ENCODE data around the gene ZNF513. TPM values are rescaled to one million over a fixed set of nuclear protein-coding genes. Genes with fewer than 3 reads are reported as not detected.

Gene ZNF513
- total RNA-seq, 1 experiment from 2014 or later = 12.8 TPM

DNA sequence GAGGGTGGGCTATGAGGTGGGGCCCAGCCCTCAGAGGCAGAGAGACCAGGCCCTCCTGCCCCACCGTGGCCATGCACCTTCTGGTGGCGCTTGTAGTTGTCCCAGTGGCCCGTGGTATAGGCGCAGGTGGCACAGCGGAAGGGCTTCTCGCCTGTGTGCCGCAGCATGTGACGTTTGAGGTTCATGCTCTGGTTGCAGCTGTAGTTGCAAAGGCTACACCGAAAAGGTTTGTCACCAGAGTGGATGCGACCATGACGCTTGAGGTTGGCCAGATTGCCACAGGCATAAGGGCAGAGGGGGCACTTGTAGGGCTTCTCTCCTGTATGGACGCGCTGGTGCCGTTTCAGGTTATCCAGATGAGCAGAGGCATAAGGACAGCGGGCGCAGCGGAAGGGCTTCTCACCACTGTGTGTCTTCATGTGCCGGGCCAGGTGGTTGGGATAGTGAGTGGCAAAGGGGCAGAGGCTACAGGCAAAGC lies 2.9 kb downstream of the ZNF513 start:
- TF ChIP-seq POLR2AphosphoS5 (IDR thresholded peaks at IDR 0.05; ENCODE audit: low read depth, low read length) (peak; percentile 51; the same call in 1 of the 2 replicates), SP1 (IDR thresholded peaks at IDR 0.05; ENCODE audit: low read depth) (no peak), POLR2A (IDR thresholded peaks at IDR 0.05; ENCODE audit: borderline replicate concordance, extremely low read depth, insufficient read depth, insufficient read length) (peak; percentile 32)
- intact Hi-C loops (cut with micrococcal nuclease) = no loop called here

DNA sequence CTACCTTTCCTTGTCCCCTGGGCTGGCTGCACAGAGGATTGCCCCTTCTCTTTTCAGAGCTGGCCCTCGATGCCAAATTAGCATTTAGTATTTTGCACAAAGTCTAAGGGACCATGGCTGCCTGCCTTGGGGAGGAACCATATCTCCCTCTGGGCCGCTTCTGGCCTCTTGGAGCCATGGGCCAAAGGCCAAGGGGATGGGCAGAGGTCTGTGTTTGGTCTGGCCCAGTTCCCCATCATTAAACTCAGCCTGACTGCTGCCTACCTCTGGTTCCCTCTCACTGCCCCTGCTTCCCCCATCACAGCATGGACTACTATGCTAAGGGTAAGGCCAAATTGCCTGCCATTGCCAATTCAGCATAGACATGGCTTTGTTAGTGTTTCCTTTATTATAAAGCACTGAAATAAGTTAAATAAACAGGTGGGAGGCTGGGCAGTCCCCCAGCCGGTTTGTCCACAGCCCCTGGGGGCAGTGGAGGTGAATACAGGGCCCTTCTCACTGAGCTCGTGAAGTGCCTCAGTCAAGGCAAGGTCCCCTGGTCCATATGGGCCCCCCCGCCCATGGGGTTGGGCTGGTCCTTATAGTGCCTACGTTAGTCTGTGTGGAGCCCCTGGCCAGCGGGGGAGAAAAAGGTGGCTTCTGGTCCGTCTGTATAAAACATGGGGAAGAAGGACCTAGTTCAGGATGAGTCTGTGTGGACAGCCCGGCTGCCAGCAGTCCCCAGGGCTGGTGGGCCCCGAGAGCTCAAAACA lies 3.5 kb downstream of the ZNF513 start:
- no peak for TF ChIP-seq ZFX (IDR thresholded peaks at IDR 0.05)
- TF ChIP-seq TCF7L2 (IDR thresholded peaks at IDR 0.05; ENCODE audit: borderline replicate concordance, extremely low read depth, insufficient read depth, insufficient read length) = no peak
- no peak for TF ChIP-seq ZNF274 (IDR thresholded peaks at IDR 0.05; ENCODE audit: low read depth, low read length)
- TF ChIP-seq MAX (IDR thresholded peaks at IDR 0.05) = no peak
- no peak for TF ChIP-seq JUND (IDR thresholded peaks at IDR 0.05)
- Histone ChIP-seq H3K4me2 (ENCODE audit: low read length) (no peak overlapping the region), H3K4me3 (replicated peaks in 1 of 2; ENCODE audit: low read depth in 1 of 2, low read length in 2 of 2) (no peak overlapping the region), H3K9ac (ENCODE audit: low read length) (no peak overlapping the region), H3K79me2 (ENCODE audit: insufficient read depth, low read length) (peaks cover 29% of the 10 kb centered on the region), H3K9me3 (ENCODE audit: control insufficient read depth in 1 of 2, insufficient read depth in 1 of 2, low read depth in 1 of 2, low read length in 2 of 2) (no peaks in the 10 kb centered on the region), H3K36me3 (ENCODE audit: control insufficient read depth in 1 of 2, insufficient read depth in 2 of 2, low read length in 2 of 2) (peaks cover 24 to 55% of the 10 kb centered on the region in 2 experiments; a peak in 3 of 4 replicates), H3K27me3 (ENCODE audit: insufficient read depth, low read length) (no peaks in the 10 kb centered on the region), H3K27ac (ENCODE audit: low read depth, low read length) (peak overlapping the region; percentile 2; the same call in 1 of the 2 replicates), H3K4me1 (ENCODE audit: control insufficient read depth in 1 of 2, insufficient read depth in 2 of 2, low read length in 2 of 2) (peaks cover 6 to 36% of the 10 kb centered on the region in 2 experiments; a peak in 3 of 4 replicates), H3K9me2 (ENCODE audit: insufficient read depth) (no peaks in the 10 kb centered on the region), H4K20me1 (ENCODE audit: insufficient read depth) (no peaks in the 10 kb centered on the region), H2AFZ (ENCODE audit: low read depth, low read length, poor library complexity, severe bottlenecking) (no peak overlapping the region)
- ChIA-PET RAD21 (ENCODE audit: low non-redundant PET in 1 of 2, low total read pairs in 2 of 2, uncharacterized antibody in 2 of 2, unreplicated experiment in 2 of 2) (interaction anchor here in 1 of 2 experiments (0.6 kb wide), 1 partner anchor 9 kb away, joined by 3 read pairs; no protein-coding TSS in a partner anchor), CTCF (no interaction called here), POLR2A (no interaction called here)
- no TSS peak for BruUV-seq (replicated peaks)
- ATAC-seq = no peak
- DNase-seq (ENCODE audit: low read depth, low spot score) = no peak
- intact Hi-C loops (cut with micrococcal nuclease) = no loop called here

More for the DNA sequence above, 2.9 kb downstream of the ZNF513 start:
- Histone ChIP-seq H3K27me3 (ENCODE audit: insufficient read depth, low read length) (no peaks in the 10 kb centered on the region), H4K20me1 (ENCODE audit: insufficient read depth) (no peaks in the 10 kb centered on the region), H3K4me2 (ENCODE audit: low read length) (no peak overlapping the region), H3K4me3 (replicated peaks in 1 of 2; ENCODE audit: low read depth in 1 of 2, low read length in 2 of 2) (no peak overlapping the region), H3K9ac (ENCODE audit: low read length) (no peak overlapping the region), H3K79me2 (ENCODE audit: insufficient read depth, low read length) (peaks cover 23% of the 10 kb centered on the region), H3K27ac (ENCODE audit: low read depth, low read length) (peak overlapping the region; percentile 2; the same call in 1 of the 2 replicates), H3K4me1 (ENCODE audit: control insufficient read depth in 1 of 2, insufficient read depth in 2 of 2, low read length in 2 of 2) (peaks cover 3 to 31% of the 10 kb centered on the region in 2 experiments; a peak in 3 of 4 replicates), H3K36me3 (ENCODE audit: control insufficient read depth in 1 of 2, insufficient read depth in 2 of 2, low read length in 2 of 2) (peaks cover 23 to 56% of the 10 kb centered on the region in 2 experiments; a peak in 3 of 4 replicates), H2AFZ (ENCODE audit: low read depth, low read length, poor library complexity, severe bottlenecking) (no peak overlapping the region), H3K9me3 (ENCODE audit: control insufficient read depth in 1 of 2, insufficient read depth in 1 of 2, low read depth in 1 of 2, low read length in 2 of 2) (no peaks in the 10 kb centered on the region), H3K9me2 (ENCODE audit: insufficient read depth) (no peaks in the 10 kb centered on the region)
- ChIA-PET CTCF (no interaction called here), POLR2A (no interaction called here), RAD21 (ENCODE audit: low non-redundant PET in 1 of 2, low total read pairs in 2 of 2, uncharacterized antibody in 2 of 2, unreplicated experiment in 2 of 2) (no interaction called here)
- DNase-seq (ENCODE audit: low read depth, low spot score) = no peak
- ATAC-seq = no peak
- BruUV-seq (replicated peaks) = no TSS peak
